Occipital lobe (tissue), 2 donors: ENCODE data around the gene SEMA3C. TPM values are rescaled to one million over a fixed set of nuclear protein-coding genes. Genes with fewer than 3 reads are reported as not detected.

Source experiments
- DNase-seq: peaks from one replicate; lab custom pipeline; 2025; lab: John Stamatoyannopoulos, UW
- total RNA-seq: library from RNA; depleted of rRNA; stranded (reverse); fragments of >200 nt; gene quantifications from one replicate; pipeline ENCODE4 v1.2.3, GENCODE V29; 2014

The SEMA3C gene
- total RNA-seq, 1 donor from 2014 or later, result 289 TPM

- no peak for DNase-seq
Observed at GRCh38 chr7:80699721-80700256, 219.1 kb downstream of the SEMA3C start.

- no peak for DNase-seq
Observed at GRCh38 chr7:80699045-80699638, 219.7 kb downstream of the SEMA3C start.
